ENCODE results near the gene C13orf42. TPM values are rescaled to one million over a fixed set of nuclear protein-coding genes. Genes with fewer than 3 reads are reported as not detected.

The C13orf42 gene
- total RNA-seq, 4 donors from 2014 or later = not detected

DNA sequence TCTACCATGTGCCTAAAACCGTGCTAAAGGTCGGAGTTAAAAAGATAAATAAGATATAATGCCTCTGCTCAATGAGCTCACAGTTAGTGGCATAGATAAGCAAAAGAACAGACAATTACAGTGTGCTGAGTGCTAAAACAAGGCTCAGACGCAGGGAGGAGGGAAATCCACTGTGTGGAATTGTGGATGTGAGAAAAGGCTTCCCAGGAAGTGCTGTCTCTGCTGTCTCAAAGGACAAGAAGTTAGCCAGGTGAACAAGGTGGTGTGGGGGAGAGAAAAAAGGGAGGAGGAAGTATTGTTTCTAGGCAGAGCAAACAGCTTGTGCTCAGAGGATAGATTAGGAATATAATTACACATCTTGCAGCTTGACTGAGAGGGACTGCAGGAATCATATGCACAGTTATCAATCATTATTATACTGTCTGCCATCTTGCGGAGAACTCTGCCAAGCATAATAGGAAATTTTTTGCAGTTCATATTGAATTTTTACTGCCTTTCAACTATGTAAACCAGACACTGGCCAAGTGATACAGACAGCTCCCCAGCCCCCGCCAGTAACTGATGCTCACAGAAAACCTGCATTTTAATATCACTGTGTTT lies 9.3 kb downstream of the C13orf42 start:
- no peak overlapping the region for H3K27ac ChIP-seq
- intact Hi-C loops (cut with DNase I) = no loop called here
- H3K27me3 ChIP-seq = no peaks in the 10 kb centered on the region
- DNase-seq = no peak
- no peaks in the 10 kb centered on the region for H3K9me3 ChIP-seq
- WGBS, 2 donors = 55 to 56% methylated on average over 5 of the region's 5 CpGs
- no peak overlapping the region for H3K4me3 ChIP-seq (replicated peaks in 1 of 3)
- TF ChIP-seq CTCF (IDR thresholded peaks at IDR 0.05) (no peak), POLR2A (IDR thresholded peaks at IDR 0.05) (no peak)
- H3K36me3 ChIP-seq = no peaks in the 10 kb centered on the region
- no peaks in the 10 kb centered on the region for H3K4me1 ChIP-seq

GRCh38 chr13:51097353-51098043 lies 13.6 kb downstream of the C13orf42 start:
- H3K27me3 ChIP-seq = no peaks in the 10 kb centered on the region
- no peaks in the 10 kb centered on the region for H3K9me3 ChIP-seq
- intact Hi-C loops (cut with DNase I) = no loop called here
- no peaks in the 10 kb centered on the region for H3K4me1 ChIP-seq
- DNase-seq = no peak
- H3K36me3 ChIP-seq = no peaks in the 10 kb centered on the region
- 71 to 76% methylated on average over 4 of the region's 4 CpGs for WGBS, 2 donors
- H3K4me3 ChIP-seq (replicated peaks in 1 of 3) = no peak overlapping the region
- H3K27ac ChIP-seq = no peak overlapping the region
- TF ChIP-seq POLR2A (IDR thresholded peaks at IDR 0.05) (no peak), CTCF (IDR thresholded peaks at IDR 0.05) (no peak)

DNA sequence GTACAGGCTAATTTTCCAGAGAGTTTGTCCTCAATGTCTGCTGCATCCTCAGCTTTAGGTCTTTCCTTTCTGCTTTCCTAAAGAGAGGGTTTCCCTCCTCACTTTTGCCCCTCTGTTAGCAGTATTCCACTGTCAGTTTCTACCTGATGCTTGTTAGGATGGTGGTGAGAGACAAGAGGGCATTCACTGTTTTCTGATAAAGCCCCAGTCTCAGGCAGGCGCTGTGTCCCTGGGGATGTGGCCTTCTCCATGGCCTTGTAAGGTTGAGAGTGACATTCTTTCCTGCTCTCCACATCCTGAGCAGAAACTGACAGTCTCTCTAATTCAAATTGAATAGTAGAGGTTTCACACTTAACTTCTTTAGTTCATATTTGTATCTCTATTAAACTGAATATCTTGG lies 14.9 kb downstream of the C13orf42 start:
- WGBS, 2 donors = 88 to 94% methylated on average over 1 of the region's 1 CpG

DNA sequence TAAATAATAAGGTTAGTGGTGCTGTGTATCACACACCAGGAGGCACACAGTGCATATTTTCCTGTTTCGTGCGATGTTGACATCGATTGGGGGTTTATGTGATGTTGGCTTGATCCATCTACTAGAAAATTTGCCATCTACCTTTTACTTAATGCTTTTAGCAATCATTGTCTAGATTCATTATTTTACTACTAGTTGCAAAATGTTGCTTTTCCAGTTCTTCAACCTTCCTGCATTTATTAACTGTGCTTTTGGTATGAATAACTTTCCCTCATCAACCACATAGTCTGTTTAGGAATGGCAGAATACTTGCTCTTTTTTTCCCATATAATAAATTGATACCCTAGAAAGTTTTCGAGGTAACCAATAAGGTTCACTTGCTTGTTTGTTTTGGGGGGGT lies 17.5 kb downstream of the C13orf42 start:
- H3K27ac ChIP-seq = no peak overlapping the region
- H3K36me3 ChIP-seq = no peaks in the 10 kb centered on the region
- no peak overlapping the region for H3K4me3 ChIP-seq (replicated peaks in 1 of 3)
- no peaks in the 10 kb centered on the region for H3K9me3 ChIP-seq
- intact Hi-C loops (cut with DNase I) = no loop called here
- H3K27me3 ChIP-seq = no peaks in the 10 kb centered on the region
- TF ChIP-seq POLR2A (IDR thresholded peaks at IDR 0.05) (no peak), CTCF (IDR thresholded peaks at IDR 0.05) (no peak)
- DNase-seq = no peak
- no peaks in the 10 kb centered on the region for H3K4me1 ChIP-seq
- WGBS, 2 donors = 97 to 98% methylated on average over 4 of the region's 4 CpGs

More for the DNA sequence above, 14.9 kb downstream of the C13orf42 start:
- no peak overlapping the region for H3K27ac ChIP-seq
- H3K4me3 ChIP-seq (replicated peaks in 1 of 3) = no peak overlapping the region
- H3K27me3 ChIP-seq = no peaks in the 10 kb centered on the region
- H3K4me1 ChIP-seq = no peaks in the 10 kb centered on the region
- intact Hi-C loops (cut with DNase I) = no loop called here
- no peaks in the 10 kb centered on the region for H3K9me3 ChIP-seq
- DNase-seq = no peak
- TF ChIP-seq CTCF (IDR thresholded peaks at IDR 0.05) (no peak), POLR2A (IDR thresholded peaks at IDR 0.05) (no peak)
- no peaks in the 10 kb centered on the region for H3K36me3 ChIP-seq

DNA sequence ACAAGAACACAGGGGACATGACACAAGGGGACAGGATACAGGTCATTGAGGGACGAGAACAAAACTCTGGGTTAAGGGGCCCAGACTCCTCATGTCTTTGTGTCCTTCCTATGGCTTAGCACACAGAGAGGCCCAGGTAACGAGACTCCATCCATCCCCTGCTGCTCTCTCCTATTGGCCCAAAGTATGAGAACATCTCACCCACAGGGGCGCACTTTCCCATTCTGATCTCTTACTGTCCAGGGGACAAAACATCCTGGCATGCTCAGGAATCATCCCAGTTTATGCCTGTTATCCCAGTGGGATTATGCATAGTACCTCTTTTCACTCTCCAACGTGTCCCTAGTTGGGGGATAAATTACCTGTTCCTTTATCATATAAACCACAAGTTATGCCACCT lies 19.2 kb downstream of the C13orf42 start:
- no peak for TF ChIP-seq CTCF (IDR thresholded peaks at IDR 0.05)
- no peaks in the 10 kb centered on the region for H3K36me3 ChIP-seq
- intact Hi-C loops (cut with DNase I) = no loop called here
- H3K27me3 ChIP-seq = no peaks in the 10 kb centered on the region
- 84 to 88% methylated on average over 4 of the region's 4 CpGs for WGBS, 2 donors
- no peaks in the 10 kb centered on the region for H3K4me1 ChIP-seq
- no peak overlapping the region for H3K4me3 ChIP-seq (replicated peaks in 1 of 3)
- DNase-seq = no peak
- H3K9me3 ChIP-seq = no peaks in the 10 kb centered on the region
- H3K27ac ChIP-seq = no peak overlapping the region
